HG03139 (cell line): ENCODE results near the gene SMG6.

ENCODE experiments used
- ATAC-seq: cut with Tn5 transposase; IDR thresholded peaks from one replicate; pipeline ENCODE4 v1.9.1; 2021; ENCODE audit not compliant: unreplicated experiment

SMG6 gene

DNA sequence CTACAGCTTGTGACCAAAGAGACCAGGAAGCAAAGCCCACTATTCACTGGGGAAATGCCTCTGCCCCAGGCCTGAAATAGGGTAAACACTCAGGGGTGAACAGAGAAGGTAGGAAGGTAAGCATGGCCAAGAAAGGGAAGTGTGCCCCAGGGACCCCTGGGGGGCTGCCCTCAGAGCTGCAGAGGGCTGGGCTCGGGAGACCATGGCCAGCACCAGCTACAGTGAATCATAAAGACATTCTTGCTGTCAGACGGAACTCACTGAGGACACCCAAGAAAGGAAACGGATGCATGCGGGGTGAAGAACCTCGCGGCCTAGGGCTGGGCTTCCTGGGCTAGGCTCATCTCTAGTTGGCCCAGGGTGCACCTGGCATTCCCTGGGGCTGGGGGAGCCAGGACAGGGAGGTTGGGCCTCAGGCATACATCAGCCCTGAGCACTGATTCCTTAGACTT, 239.0 kb downstream of the SMG6 start:
- no peak for ATAC-seq

DNA sequence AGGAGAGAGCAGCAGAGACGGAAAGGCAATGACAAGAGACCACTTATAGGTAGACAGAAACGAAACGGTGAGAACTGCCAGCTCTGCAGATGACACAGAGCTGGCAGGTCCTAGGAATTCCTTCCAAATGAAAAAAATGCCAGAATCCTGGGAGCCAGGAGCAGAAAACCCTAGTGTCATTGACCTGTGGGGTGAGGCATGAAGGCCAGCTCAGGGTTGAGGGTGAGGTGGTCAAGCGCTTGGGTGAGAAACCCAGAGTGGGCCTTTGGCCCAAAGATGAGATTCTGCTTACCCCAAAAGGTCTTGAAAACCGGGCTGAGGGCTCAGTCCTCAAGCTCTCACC, 239.5 kb downstream of the SMG6 start:
- no peak for ATAC-seq

DNA sequence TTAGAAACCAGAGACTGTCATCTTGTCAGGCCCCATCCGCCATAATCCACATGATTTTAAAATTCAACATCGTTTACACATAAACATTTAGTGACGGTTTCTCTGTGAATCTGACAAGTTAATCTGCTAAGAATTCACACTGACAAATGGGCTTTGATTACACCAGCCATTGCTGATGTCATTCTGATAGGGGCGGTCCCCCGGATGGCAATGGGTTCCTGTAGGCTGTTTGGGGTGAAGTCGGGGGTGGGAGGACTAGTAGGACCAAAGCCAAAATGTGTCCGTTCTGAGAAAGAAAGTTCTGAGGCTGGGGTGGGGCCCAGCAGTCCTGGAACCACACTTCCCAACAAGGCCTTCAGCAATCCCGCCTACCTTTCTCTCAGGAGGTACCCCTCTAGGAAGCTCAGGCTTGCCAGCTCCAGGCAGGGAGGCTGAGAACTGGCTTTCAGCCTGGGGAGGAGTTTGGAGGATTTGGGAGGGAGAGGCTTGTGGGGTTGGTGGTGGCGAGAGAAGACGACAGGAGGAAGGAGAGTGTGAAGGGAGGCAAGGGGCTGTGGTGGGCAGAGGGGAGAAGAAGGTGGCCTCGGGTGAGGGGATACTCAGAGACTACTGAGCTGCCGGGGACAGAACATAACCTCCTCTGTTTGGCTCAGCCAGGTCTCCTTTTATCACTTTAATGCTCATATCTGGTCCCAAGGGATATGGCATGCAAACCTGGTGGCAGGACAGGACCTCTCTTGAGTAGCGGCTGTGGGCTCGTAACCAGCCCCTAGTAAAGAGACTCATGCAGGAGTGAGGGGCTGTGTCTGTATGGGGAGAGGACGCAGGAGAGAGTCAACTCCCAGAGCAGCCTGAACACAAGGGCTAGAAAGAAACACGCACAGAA, 240.1 kb downstream of the SMG6 start:
- no peak for ATAC-seq

DNA sequence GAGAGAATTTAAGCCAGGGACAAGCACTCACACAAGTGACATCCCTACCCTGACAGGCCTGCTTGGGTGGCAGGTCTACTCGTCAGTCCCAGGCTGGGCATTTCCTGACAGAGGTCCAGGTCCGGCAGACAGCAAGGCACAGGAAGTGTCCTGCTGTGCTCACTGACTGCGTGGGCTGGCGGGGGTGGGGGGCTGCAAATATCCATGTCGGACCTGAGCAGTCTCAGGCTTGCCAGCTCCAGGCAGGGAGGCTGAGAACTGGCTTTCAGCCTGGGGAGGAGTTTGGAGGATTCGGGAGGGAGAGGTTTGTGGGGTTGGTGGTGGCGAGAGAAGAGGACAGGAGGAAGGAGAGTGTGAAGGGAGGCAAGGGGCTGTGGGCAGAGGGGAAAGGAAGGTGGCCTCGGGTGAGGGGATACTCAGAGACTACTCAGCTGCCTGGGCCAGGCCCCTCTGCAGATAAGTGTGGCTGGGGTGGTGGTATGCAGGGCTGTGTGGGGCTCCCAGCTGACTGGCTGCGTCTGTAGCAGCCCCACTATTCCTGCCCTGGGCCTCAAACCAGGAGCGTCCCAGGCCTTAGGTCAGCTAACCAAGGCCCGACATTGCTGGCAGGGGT, 240.9 kb downstream of the SMG6 start:
- no peak for ATAC-seq

GRCh38 chr17:2061441-2061958, 242.1 kb downstream of the SMG6 start:
- no peak for ATAC-seq

DNA sequence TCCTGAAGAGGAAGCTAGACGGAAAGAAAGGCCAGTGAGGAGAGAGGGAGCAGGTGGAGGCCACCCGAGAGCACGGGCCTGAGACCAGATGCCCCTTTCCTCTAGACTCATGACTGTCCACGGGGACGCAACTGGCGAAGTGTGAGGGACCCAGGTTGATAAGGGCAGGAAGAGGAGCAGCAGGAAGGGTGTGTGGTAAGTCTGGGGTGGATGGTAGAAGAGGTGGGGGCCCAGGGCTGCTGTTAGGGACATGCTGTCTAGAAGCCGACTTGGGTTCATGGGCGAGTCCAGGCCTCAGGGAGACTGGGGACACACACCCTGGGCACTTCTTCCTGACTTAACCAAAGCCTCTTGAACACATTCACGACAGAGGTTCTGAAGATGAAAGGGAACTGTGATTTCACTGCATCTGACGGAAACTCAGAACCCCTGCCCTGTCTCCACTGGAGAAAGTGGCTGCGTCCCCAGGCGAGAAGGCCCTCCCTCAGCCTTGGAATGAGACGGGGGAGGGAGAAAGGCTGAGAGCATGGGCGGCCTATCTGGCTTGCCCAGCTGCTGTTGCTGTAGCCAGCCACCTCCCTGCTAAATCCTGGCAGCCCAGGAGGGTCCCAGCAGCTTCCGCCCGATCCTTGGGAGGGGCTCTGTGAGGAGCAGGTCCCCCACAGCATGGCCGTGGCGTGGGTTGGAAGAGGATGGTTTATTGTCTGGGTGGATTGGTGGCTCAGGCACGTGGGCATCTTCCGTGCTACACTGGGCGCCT, 242.7 kb downstream of the SMG6 start:
- ATAC-seq: no peak

GRCh38 chr17:2060385-2060658, 243.3 kb downstream of the SMG6 start:
- no peak for ATAC-seq

DNA sequence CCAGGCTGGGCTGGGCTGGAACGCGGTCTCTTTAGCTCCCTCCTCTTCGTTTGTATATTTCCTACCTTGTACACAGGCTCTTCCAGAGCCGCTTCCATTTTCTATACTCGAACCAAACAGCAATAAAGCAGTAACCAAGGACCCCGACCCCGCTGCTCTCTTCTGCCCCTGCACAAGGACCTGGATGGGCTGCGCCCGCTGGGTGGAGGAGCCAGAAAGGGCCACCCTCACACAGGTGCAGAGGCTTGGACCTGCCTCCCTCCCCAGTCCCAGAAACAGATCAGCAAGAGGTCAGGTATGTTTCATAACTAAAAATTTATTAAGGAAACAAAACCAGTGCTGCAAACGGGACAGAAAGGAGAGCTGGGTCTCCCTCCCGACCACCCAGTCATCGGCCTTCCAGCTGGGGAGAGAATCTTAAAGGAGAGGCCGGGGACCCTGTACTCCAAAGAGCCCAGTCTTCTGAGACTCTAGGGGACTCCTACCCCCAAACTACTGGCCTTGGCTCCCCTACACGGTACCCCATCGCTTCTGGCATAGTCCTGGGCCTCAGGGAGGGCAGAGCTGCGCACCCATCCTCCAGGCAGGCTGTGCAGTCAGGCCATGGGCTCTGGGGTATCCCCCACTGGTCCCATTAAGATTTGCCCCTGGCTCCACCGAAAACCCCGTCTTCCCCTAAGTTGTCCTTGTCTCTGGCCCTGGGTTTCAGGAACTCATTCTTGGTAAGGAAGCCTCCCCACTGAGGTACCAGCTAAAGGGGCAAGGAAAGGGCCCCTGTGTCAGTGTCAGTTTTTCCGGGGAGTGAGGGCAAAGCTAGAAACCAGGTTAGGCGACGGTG, 243.8 kb downstream of the SMG6 start:
- ATAC-seq: no peak

DNA sequence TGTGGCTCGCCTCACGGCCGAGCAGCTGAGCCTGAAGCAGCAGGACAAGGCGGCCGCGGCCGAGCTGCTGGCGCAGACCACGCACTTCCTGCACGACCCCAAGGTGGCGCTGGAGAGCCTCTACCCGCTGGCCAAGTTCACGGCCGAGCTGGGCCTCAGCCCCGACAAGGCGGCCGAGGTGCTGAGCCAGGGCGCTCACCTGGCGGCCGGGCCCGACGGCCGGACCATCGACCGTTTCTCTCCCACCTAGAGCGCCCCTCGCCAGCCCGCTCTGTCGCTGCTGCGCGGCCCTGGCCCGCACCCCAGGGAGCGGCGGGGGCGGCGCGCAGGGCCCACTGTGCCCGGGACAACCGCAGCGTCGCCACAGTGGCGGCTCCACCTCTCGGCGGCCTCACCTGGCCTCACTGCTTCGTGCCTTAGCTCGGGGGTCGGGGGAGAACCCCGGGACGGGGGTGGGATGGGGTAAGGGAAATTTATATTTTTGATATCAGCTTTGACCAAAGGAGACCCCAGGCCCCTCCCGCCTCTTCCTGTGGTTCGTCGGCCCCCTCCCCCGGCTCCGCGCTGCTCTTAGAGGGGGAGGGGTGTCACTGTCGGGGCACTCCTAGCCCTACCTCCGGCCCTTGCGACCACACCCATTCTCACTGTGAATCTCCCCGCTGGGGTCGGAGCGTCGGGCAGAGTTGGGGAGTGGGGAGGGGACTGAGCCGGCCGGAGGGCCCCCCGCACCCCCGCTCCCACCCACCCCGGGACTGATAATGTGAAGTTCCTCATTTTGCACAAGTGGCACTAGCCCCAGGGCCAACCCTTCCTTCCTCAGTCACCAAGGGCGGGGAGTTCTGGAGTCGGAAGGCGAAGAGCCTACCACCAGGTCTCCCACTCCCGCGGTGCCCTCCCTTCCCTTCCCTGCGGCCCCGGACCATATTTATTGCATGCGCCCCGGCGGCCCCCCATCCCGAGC, 244.7 kb downstream of the SMG6 start:
- ATAC-seq: no peak

- no peak for ATAC-seq
Measured at GRCh38 chr17:2057760-2058585, 245.6 kb downstream of the SMG6 start.

- no peak for ATAC-seq
Measured at GRCh38 chr17:2057175-2057759, 246.3 kb downstream of the SMG6 start.

DNA sequence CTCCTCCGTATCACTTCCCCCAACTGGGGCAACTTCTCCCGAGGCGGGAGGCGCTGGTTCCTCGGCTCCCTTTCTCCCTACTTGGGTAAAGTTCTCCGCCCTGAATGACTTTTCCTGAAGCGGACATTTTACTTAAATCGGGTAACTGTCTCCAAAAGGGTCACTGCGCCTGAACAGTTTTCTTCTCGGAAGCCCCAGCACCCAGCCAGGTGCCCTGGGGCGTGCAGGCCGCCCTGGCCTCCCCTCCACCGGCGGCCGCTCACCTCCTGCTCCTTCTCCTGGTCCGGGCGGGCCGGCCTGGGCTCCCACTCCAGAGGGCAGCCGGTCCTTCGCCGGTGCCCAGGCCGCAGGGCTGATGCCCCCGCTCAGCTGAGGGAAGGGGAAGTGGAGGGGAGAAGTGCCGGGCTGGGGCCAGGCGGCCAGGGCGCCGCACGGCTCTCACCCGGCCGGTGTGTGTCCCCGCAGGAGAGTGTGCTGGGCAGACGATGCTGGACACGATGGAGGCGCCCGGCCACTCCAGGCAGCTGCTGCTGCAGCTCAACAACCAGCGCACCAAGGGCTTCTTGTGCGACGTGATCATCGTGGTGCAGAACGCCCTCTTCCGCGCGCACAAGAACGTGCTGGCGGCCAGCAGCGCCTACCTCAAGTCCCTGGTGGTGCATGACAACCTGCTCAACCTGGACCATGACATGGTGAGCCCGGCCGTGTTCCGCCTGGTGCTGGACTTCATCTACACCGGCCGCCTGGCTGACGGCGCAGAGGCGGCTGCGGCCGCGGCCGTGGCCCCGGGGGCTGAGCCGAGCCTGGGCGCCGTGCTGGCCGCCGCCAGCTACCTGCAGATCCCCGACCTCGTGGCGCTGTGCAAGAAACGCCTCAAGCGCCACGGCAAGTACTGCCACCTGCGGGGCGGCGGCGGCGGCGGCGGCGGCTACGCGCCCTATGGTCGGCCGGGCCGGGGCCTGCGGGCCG, 247.1 kb downstream of the SMG6 start:
- no peak for ATAC-seq

DNA sequence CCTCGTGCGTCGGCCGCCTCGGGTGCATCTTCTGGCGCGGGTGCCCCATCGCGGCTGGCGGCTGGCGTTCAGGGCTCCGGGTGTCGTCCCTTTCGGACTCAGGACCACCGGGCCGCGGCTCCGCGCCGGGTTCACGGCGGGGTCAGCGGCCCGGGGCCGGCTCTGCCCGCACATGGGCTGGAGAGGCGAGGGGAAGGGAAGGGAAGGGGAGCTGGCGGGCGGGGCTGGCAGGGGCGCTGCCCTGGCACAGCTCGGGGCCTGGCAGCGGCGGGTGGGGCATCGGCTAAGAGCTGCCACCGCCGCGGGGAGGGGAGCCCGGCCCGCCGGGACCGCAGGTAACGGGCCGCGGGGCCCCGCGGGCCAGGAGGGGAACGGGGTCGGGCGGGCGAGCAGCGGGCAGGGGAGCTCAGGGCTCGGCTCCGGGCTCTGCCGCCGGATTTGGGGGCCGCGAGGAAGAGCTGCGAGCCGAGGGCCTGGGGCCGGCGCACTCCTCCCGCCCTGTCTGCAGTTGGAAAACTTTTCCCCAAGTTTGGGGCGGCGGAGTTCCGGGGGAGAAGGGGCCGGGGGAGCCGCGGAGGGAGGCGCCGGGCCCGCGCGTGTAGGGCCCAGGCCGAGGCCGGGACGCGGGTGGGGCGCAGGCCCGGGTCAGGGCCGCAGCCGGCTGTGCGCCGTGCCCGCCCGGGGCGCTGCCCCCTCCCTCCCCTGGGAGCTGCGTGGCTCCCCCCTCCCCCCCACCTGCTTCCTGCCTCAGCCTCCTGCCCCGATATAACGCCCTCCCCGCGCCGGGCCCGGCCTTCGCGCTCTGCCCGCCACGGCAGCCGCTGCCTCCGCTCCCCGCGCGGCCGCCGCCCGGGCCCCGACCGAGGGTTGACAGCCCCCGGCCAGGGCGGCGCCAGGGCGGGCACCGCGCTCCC, 248.0 kb downstream of the SMG6 start:
- ATAC-seq: no peak

DNA sequence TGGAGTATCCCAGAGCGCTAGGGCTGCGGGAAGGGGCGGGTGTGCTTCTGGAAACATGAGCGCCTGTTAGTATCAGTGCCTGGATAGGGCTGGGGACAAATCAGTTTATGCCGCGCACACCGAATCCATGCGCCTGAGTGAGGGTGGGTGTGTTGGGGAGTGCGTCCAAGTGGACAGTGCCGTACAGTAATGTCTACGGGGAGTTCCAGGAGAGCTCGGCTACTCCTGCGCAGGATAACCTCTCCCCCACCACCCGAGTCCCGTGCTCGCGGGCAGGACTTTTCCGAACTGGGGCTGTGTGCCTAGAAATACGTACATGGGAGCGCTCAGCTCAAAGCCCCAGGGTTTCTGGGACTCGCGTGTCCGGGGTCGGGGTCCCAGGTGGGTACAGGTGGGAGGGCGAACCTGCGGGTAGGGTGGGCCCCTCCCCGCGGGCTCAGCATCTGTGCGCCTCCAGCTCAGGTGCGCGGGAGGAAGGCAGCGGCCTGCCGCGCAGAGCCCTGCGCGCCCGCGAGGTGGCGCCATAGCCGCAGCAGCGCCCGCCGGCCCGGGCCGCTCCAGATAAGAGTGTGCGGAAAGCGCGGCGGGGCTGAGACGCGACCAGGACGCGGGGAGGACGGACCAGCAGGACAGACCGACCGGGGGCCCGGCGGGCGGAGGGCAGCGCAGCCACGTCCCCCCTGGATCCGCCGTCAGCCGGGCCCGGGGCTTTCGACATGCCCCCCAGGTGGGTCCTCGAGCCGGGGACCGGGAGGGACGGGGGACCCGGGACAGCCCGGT, 248.9 kb downstream of the SMG6 start, which contains the start of gene HIC1:
Gene HIC1 (plus strand): TSS at position 592 of the 780 bp plus-strand sequence. CDS start 1,588 bp downstream, outside the sequence.
- peak; percentile 31 for ATAC-seq

- no peak for ATAC-seq
Measured at GRCh38 chr17:2054262-2054511, 249.4 kb downstream of the SMG6 start.
